Neutrophil (primary cell): ENCODE data around the gene MED12L.

ENCODE experiments used
- H3K27ac ChIP-seq: fragments of 200-600 bp; sonication (generic); 2 replicates; pipeline ENCODE4 v1.5.1; 2016; ENCODE audit warnings: mild to moderate bottlenecking, moderate library complexity
- H3K27me3 ChIP-seq: fragments of 200-600 bp; sonication (generic); 2 replicates; pipeline ENCODE4 v1.6.0; 2016; ENCODE audit warnings: mild to moderate bottlenecking
- H3K36me3 ChIP-seq: fragments of 200-600 bp; sonication (generic); 2 replicates; pipeline ENCODE4 v1.5.1; 2017
- H3K4me1 ChIP-seq, 2 experiments: fragments of 200-600 bp in 1 of 2; sonication (generic) in 1 of 2; 1 replicate in 1 of 2; 2 replicates in 1 of 2; pipeline versions ENCODE4 v1.5.1 to v1.6.1; 2013 to 2016; ENCODE audit warnings: low read depth in 1 of 2, low read length in 1 of 2, mild to moderate bottlenecking in 1 of 2, moderate library complexity in 1 of 2; ENCODE audit not compliant: control insufficient read depth in 1 of 2, insufficient read depth in 1 of 2
- H3K4me3 ChIP-seq, 2 experiments: fragments of 200-600 bp in 1 of 2; sonication (generic) in 1 of 2; 1 replicate in 1 of 2; 2 replicates in 1 of 2; pipeline ENCODE4 v1.5.1; 2013 to 2016; ENCODE audit warnings: low read depth in 1 of 2, low read length in 1 of 2, mild to moderate bottlenecking in 1 of 2, moderate library complexity in 1 of 2
- H3K9me3 ChIP-seq: fragments of 200-600 bp; sonication (generic); 2 replicates; pipeline ENCODE4 v1.5.1; 2016
- TF ChIP-seq, protein P1 (sequence below): fragments of 200-600 bp; sonication (generic); IDR thresholded peaks from 2 replicates; pipeline ENCODE4 v1.5.1; 2016; ENCODE audit warnings: antibody characterized with exemption

MED12L gene

DNA sequence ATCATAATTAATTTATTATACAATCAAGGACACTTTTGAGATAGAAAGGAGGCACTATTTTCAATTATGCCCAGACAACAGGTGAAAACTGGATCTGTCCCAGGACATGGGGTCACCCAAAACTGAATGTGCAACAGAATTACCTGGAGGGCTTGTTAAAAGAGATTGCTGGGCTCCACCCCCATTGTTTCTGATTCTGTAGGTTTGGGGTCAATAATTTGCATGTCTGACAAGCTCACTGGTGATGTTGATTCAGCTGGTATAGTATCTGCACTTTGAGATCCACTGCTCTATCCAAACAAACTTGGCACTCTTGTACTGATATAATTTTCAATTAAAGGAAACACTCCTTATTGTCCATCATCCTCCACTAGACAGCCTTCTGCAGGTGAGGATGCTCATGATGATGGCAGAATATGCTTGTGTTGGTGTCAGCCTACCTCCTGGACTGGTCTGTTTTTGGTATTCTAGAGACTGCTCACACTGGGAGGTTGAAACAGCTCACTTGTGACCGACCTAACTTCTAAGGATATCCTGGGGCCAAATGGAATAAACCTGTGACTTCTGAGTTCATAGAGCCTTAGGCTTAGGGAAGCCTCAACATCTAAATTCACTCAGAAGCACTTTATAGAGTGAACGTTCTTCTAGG, 190.7 kb downstream of the MED12L start:
- H3K36me3 ChIP-seq = no peaks in the 10 kb centered on the region
- no peaks in the 10 kb centered on the region for H3K9me3 ChIP-seq
- TF ChIP-seq, protein P1, sequence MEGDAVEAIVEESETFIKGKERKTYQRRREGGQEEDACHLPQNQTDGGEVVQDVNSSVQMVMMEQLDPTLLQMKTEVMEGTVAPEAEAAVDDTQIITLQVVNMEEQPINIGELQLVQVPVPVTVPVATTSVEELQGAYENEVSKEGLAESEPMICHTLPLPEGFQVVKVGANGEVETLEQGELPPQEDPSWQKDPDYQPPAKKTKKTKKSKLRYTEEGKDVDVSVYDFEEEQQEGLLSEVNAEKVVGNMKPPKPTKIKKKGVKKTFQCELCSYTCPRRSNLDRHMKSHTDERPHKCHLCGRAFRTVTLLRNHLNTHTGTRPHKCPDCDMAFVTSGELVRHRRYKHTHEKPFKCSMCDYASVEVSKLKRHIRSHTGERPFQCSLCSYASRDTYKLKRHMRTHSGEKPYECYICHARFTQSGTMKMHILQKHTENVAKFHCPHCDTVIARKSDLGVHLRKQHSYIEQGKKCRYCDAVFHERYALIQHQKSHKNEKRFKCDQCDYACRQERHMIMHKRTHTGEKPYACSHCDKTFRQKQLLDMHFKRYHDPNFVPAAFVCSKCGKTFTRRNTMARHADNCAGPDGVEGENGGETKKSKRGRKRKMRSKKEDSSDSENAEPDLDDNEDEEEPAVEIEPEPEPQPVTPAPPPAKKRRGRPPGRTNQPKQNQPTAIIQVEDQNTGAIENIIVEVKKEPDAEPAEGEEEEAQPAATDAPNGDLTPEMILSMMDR = no peak
- H3K4me1 ChIP-seq = peaks cover 40 to 50% of the 10 kb centered on the region in 2 experiments
- no peaks in the 10 kb centered on the region for H3K27me3 ChIP-seq
- H3K27ac ChIP-seq = peak overlapping the region; percentile 85
- peak overlapping the region in 1 of 2 experiments; percentile 9 for H3K4me3 ChIP-seq

DNA sequence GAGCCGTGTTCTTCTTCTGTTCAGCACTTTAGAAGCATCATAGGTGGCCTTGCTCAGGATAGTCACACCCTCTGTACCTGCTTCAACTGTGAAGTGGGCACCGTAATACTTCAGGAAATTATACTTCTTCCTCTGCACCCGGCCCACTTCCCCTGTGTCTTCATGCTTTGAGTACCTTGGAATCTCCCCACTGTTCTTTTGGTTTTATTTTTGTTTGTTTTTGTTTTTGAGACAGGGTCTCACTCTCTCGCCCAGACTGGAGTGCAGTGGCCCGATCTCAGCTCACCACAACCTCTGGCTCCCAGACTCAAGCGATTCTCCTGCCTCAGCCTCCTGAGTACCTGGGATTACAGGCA, 191.2 kb downstream of the MED12L start:
- peaks cover 40 to 54% of the 10 kb centered on the region in 2 experiments for H3K4me1 ChIP-seq
- peak overlapping the region; percentile 85 for H3K27ac ChIP-seq
- peak overlapping the region in 1 of 2 experiments; percentile 35 for H3K4me3 ChIP-seq
- no peaks in the 10 kb centered on the region for H3K36me3 ChIP-seq
- TF ChIP-seq, protein P1 = no peak
- no peaks in the 10 kb centered on the region for H3K27me3 ChIP-seq
- H3K9me3 ChIP-seq = no peaks in the 10 kb centered on the region

DNA sequence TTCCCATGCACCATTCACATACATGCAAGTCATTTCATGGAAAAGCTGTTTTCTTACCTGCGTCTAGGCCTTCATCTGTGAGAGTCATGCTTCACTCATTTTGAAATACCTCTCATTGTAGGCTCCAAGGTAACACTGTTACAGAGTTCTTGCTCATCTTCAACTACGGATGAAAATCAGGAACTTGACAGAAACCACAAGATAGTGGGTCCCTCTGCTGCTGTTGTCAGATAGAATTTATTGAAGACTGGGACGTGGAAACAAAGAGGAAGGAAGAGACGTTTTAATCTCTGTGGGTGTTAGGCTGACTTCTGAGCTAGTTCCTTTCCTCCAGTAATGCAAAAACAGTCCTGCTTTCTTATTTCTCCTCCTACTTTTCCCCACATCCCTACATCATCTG, 192.8 kb downstream of the MED12L start, which contains the start of gene P2RY14:
Gene P2RY14 (minus strand): TSS at position 313 of the 400 bp plus-strand sequence. CDS start 64,226 bp downstream, outside the sequence.
- Histone ChIP-seq H3K4me1 (peaks cover 40 to 54% of the 10 kb centered on the region in 2 experiments), H3K4me3 (peak within 1 kb of the TSS; percentile 6 to 35), H3K9me3 (no peaks in the 10 kb centered on the region), H3K27ac (peak within 1 kb of the TSS; percentile 85), H3K36me3 (no peaks in the 10 kb centered on the region), H3K27me3 (no peaks in the 10 kb centered on the region)
- TF ChIP-seq, protein P1 = no peak

DNA sequence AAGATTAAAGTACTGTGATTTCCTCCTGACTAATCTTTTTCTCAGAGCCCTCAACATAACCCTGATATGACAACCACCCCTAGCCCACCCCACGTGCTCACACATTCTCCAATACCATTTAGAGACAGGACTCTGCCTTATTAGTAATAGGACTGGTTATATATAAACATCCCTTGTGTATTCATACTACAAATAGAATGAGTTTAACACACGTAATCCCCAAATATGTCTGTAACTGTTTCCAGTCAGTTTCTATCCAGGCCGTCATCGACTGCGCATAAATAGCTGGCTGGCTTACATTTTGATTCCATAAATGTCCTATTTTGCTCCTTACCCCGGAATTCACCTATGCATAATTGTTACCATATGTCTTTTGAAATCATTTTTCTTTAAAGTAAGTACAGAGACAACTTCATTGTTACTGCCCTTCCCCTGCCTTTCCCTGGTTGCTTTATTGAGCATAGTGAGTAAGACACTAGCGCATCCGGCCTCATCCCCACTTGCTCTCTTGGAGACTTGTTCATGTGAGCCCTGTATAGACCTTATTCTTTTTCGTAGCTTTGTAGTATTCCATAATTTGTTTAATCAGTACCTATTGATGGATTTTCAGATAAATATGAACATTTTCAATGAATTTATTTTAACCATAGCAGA, 196.3 kb downstream of the MED12L start:
- no peaks in the 10 kb centered on the region for H3K9me3 ChIP-seq
- H3K36me3 ChIP-seq = no peaks in the 10 kb centered on the region
- TF ChIP-seq, protein P1 = no peak

DNA sequence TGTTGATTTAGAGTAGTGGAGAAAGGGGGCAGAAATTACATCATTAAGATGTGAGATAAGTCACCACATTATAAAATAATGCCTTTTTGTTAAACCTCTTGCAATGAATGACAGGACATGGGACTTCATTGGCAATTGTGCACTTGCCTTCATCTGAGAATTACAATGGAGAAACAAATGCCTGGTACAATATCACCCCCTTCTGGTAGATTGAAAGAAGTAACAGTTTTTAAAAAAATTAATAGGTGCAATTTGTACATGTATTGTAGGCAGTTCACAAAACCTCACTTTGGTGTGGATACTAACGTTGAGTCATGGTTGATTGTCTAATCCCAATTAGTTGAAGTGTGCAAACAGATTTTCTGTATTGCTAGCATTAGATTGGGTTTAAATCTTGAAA, 197.5 kb downstream of the MED12L start:
- TF ChIP-seq, protein P1 = peak; percentile 73
- Histone ChIP-seq H3K36me3 (no peaks in the 10 kb centered on the region), H3K4me3 (no peak overlapping the region), H3K4me1 (peaks cover 23 to 33% of the 10 kb centered on the region in 2 experiments), H3K9me3 (no peaks in the 10 kb centered on the region), H3K27me3 (no peaks in the 10 kb centered on the region), H3K27ac (no peak overlapping the region)

More for the DNA sequence above, 196.3 kb downstream of the MED12L start:
- no peak overlapping the region for H3K27ac ChIP-seq
- peaks cover 32 to 44% of the 10 kb centered on the region in 2 experiments for H3K4me1 ChIP-seq
- no peaks in the 10 kb centered on the region for H3K27me3 ChIP-seq
- H3K4me3 ChIP-seq = no peak overlapping the region
